GM18907 (cell line): ENCODE measurements around the gene AGTRAP.

Experiments
- ATAC-seq: cut with Tn5 transposase; IDR thresholded peaks from one replicate; pipeline ENCODE4 v1.9.1; 2021; ENCODE audit warnings: mild to moderate bottlenecking, moderate library complexity; ENCODE audit not compliant: unreplicated experiment

The AGTRAP gene, protein sequence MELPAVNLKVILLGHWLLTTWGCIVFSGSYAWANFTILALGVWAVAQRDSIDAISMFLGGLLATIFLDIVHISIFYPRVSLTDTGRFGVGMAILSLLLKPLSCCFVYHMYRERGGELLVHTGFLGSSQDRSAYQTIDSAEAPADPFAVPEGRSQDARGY

DNA sequence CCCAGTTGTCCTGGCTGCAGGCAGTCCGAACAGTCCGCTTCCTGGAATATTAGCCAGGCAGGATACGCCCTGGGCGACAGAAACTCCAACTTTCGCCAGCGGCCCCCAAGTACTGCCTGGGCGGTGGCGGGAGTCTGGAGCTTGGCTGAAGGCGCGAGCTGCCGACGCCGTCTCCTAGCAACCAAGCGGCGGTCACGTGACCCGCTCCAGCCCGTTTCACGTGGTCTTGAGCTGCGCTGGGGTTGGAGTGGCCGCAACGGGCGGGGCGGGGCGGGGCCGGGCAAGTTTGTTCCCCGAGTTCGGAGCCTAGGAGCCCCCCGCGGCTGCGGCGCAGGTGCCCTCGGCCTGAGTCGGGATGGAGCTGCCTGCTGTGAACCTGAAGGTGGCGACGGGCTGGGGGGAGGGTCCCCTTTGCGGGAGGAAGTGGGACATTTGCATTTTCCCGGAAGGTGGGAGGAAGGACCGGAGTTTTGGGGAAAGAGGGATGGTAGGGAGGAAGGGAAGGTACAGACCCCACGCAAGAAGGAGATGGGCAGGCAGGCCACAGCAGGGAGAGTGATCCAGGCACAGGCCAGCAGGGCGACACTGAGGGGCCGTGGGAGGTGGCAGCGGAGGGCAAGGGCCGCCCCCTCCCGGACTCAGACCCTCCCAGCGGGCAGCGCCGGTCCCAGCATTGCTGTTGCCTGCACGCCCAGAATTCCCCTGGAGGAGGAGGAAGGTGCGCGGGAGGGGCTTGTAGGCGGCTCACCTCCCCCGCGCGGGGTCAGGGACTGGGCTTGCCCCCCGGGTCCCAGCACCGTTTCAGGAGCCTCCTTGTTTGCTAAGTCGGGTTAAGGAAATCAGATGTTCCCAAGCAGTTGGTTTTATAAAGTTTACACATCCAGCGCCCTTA lies at the start of gene AGTRAP:
TSS of gene AGTRAP (plus strand) at position 283 of the 892 bp plus-strand sequence. CDS start at position 356, 73 bp downstream.
- ATAC-seq: peak; percentile 64

DNA sequence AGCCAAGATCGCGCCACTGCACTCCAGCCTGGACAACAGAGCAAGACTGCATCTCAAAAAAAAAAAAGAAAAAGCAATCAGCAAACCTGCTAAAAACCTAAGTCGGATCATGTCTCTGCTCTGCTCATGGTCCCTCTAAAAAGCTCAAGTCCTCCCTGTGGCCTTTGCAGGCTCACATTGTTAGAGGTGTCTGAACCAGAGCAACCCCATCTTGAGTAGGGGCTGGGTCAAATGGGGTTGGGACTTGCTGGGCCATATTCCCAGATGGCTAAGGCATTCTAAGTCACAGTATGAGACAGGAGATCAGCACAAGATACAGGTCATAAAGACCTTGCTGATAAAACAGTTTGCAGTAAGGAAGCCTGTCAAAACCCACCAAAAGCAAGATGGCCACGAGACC lies 47.4 kb upstream of the AGTRAP start:
- ATAC-seq: no peak

DNA sequence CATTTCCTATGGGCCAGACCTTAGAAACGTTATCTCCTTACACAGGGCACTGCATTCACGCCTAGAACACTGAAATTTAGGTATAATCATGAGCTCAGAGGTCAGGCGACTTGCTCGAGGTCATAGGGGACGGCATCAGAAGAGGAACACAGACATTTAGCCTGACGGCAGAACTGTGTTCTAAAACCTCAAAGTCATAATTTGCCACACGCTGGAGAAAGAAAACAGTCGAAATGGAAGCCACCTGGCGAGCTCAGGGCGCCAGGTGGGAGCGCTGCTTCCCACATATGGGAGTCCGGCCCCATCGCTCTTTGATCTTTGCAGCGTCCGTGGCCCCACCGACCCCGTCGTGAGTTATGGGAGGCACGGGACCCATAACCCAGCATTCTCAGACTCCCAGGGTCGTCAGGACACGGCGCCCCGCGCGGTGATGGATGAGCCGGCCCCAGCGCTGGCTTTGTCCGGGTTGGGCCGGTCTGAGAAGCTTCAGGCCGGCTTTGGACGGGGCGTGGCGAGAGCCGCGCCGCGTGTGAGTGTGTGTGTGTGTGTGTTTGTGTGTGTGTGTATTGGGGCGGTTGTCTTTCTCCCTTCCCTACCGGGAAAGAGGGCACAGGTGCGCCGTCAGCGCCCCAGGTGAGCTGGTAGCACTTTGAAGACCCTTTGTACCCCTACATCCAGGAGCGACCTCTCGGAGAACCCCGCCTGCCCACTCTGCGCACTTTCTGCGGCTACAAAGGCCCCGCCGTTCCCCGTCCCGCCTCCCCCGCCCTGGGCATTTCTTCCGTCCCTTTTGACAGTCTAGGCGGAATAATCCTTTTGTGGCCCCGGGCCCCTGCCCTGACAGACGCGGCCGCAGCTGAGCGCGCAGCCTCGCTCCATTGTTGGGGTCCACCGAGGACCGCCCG lies 45.3 kb upstream of the AGTRAP start:
- no peak for ATAC-seq

DNA sequence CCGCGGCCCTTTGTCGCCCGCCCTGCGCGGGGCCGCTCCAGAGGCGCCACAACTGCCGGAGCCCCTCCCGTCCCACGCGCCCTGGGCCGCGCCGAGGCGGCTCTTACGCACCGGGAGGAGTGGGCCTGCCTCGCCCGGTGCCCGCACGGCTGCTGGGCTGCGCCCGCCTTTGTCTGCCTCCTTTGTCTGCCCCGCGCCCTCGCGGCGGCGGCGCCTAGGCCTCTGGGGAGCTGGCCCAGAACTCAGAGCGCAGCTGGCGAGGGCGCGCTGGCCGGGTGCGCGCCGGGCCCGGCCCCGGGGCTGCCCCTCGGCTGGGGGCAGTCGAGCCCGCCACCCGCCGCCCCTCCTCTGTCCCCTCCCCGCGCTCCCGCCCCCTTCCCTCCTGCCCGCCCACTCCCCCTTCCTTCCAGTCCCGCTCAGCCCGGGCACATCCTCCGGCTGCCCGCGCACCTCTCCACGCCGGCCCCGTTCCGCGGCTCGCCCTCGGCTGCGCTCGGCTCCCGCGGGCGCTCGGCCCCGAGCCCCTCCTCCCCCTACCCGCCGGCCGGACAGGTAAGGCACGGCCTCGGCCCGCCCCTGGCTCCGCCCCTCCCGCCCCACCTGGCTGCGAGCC lies 44.5 kb upstream of the AGTRAP start, which contains the start of gene DRAXIN:
TSS of gene DRAXIN (plus strand) at position 409 of the 613 bp plus-strand sequence. CDS start 14,549 bp downstream, outside the sequence.
- ATAC-seq: no peak

DNA sequence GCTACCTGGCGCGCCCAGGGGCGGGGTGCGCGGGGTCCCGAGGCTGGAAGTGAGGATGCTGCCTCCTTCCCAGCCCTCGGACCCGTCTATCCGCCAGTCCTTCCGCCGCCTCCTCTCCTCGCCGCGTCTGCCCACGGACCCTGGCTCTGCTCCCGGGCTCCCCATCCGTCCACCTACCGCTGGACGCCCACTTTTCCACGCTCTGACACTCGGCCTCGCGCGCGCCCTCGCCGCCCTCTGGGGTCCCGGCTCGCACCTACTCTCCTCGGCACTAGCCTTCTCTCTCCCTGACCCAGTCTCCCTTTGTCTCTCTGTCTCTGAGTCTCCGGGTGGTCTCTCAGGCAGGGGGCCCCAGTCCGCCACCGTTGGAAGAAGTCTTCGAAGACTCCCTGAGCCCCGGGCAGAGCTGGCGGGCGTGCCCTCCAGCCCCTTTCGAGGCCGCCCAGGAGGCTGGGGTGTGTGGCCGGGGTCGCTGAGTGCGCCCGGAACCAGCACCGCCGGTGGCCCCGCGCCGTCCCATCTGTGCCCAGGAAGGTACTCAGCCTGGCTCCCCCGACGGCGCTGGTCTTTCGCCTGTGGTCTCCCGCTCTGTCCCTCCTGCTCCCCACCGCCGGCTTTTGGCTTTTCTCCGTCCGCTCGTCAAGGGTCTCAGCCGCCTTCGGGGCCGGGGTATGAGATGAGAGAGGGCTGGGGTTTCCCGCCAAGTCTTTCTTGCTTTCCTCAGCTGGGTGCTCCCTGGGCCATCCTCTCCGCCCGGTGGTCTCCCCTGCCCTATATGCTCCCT lies 43.8 kb upstream of the AGTRAP start:
- no peak for ATAC-seq

DNA sequence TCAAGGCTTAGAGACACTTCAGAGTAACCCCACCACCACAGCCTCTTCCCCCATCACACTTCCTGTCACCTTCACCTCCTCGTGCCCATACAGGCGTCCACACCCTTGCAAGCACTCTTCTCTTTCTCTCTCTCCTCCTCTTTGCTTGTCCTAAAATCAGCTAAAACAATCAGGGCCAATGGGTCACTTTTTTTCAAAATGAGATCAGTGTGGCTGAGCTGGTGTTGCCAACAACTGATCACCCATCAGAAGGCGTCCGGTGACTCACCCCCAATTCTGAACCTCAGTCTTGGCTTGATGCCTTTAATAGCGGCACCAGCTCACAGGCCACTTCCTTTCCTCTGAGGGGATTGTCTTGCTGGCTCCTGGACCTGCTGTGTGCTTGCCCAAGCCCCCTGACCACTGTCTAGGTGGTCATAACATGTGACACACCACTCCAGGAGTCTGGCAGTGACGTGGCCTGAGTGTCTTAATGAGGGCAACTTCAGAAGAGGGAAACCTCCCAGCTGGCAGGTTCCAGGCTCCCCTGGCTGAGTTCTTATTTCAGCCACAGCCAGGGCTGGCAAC lies 42.8 kb upstream of the AGTRAP start:
- ATAC-seq: no peak

DNA sequence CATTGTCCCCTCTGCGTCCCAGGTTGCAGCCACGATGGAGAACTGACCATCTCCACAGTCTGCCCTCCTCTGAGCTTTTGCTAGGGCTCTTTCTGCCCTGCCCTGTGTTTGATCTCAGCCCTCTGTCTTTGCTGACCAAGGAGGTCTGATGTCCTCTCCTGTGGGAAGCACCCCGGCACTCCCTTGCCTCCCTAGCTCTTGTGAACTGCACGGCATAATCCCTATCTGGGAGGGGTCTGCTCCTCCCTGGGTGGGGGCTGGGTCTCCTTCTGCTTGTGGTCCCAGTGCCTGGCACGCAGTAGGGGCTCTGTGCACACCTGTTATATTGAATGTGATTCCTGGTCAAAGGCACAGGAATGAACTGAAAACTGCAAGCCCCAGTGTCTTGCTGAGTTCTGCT lies 42.0 kb upstream of the AGTRAP start:
- ATAC-seq: no peak

DNA sequence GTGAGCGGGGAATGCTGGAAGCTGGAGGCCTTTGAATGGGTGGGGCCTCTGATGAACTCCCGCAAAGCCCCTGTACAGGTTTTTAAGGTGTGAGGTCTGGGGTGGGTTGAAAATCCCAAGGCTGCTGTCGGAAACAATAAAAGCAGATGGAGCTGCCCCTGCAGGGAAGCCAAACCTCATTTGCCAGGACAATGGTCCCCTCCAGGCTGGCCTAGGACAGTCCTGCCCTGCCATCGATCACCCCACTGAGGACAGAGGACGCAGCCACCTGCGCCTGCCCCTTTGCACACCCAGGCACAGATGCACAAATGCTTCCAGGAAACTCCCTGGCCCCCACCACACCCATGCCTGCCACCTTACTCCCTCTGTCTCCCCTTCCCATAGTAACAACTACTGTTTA lies 40.1 kb upstream of the AGTRAP start:
- ATAC-seq: no peak

DNA sequence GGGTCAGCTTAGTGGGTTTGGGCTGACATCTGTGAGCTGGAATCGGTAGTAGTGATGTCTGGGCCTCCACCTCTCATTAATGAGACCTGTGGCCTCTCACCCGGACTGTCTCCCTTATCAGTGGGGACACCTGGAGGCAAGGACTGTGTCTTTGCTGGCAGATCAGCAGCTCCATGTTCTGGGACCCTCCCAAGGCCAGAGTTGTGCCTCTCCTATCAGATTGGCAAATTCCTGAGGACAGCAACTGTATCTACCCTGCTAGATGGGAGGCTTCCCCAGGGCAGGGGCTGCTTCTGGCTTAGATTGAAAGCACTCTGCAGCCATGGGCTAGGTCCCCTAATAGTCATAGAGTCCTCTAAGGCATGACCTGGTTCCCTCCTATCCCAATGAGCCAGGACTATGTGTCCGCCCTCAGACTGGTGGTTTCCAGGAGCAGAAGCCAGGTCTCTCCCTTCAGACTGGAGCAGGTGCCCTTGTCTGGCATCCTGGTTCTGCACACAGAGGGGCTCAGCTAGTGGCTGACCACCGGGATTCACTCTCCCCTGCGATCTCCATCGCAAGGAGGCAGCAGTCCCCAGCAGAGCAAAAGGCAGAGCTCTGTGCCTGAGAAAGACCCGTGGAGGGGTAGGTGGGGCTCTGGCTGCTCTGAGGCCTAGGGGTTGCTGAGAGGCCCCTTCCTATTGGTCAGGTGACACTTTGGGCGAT lies 38.6 kb upstream of the AGTRAP start:
- ATAC-seq: no peak

DNA sequence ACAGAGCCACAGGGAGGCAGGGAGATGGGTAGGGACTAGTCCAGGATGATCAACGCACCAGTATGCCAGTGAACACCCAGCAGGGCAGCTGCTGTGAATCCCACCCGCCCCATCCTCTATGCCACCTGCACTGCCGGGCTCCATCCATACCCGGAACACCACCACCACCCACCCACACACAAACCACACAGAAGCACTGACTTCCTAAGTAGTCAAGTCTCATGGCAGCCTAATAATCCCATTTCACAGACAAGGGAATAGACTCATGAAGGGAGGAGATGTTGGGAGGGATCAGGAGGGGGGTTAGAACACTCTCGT lies 38.1 kb upstream of the AGTRAP start:
- no peak for ATAC-seq

DNA sequence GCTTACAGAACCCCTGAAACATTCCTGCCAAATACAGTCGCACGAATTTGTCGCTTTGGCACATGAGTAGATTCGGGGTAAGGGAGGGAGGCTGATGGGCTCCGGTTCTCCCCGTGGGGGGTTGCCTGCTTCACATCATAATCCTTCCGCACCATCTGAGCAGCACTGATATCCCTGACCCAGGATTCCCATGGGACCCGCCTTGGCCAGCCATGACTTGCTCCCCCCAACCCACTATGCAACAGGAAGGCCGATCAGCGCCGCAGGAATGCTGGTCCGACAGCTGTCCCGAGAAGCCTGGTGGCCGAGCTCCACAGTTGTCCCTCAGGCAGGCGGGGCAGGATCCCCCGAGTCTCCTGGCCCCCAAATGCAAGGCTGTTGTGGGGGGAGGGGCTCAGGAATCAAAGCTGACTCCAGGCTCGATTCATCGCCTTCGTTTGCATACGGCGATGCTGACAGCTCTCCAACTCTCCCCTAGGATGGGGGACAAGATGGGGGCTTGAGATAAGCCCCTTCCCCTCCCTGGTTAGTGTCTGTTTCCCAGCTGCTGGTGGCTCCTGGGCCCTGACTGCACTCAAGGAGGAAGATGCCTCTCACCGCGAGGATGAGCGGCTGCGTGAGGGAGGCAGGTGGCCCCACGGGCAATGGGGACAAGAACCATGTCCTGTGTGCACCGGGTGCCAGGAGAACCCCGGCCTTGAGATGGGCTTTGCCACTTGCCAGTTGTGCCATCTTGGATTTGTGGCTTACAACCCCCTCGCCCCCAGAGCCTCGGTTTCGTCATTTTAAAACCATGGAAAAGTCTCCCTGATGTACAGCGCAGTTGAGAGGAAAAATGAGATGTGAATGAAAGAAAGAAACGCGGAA lies 35.1 kb upstream of the AGTRAP start:
- no peak for ATAC-seq

DNA sequence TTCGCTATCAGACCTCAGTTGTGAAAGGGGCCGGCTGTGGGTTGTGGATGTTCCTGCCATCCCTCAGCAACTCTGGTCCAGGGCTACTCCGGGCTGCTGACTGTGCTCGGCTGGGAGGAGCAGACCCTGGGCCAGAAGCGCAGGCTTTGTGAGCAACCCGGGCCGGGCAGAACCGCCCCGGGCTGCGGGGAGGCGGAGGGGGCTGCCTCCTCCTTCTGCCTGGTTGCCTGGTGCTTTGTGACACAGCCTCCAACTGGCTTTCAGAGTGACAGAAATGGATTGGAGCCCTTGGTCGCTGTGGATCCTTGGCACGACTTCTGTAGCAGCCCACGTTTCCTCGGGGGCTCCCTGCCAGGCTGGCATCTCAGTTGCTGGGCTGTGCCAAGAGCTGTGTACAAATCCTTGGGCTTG lies 34.4 kb upstream of the AGTRAP start:
- no peak for ATAC-seq

DNA sequence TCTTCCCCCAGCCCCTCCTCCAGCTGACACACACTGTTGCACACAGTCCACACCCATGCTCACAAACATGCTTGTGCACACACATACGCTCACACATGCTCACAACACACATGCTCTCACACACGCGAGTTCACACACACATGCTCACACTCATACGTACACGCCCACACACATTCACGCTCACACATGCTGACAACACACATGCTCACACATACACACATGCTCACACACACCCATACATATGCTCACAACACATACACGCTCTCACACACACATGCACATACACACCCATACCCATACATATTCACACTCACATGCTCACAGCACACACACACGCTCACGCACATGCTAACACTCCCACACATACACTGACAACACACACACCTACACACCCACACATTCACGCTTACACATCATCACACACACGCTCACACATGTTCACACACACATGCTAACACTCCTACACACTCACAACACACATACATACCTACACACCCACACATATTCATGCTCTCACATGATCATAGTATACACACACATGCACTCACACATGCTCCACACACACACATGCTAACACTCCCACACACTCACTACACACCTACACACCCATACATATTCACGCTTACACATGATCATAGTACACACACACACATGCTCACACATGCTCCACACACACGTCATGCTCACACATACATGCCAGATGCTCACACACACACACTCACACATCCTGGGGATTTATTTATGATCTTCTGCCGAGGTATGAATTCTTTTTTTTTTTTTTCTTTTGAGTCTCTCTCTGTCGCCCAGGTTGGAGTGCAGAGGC lies 33.7 kb upstream of the AGTRAP start:
- ATAC-seq: no peak

DNA sequence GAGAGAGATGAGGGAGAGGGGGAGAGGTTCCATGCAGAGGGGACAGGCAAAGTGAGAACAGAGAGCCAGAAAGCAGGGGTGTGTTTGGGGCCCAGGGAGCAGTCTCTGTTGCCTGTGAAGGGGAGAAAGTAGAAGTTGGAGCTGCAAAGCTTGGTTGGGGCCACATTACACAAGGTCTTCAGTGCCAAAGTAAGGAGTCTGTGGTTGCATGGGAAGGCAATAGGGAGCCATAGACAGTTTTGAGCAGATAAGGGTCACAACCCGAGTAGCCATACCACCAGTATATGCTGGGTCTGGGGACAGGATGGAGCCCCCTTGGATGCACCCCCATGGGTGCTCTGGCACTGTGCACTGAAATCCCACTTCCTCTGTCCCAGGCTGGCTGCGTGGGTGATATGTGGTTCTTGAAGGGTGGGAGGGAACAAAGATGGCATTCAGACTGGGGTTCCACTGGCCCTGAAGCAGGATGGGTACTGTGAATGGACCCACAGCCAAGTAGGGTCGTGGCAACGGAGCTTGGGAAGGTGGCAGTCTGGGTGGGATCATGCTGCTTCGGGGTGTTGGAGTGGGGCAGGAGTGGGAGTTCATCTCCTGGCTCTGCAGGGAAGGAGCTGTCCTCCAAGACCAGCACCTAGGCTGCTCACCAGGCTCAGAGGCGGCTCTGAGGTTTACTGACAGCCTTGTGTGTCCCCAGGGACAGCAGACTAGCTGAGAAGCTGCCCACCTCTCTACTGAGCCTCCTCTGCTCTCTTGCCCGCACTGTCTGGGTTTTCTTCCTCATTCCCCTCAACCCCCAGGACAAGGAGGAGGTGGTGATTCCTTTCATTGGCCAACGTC lies 32.4 kb upstream of the AGTRAP start:
- ATAC-seq: no peak

DNA sequence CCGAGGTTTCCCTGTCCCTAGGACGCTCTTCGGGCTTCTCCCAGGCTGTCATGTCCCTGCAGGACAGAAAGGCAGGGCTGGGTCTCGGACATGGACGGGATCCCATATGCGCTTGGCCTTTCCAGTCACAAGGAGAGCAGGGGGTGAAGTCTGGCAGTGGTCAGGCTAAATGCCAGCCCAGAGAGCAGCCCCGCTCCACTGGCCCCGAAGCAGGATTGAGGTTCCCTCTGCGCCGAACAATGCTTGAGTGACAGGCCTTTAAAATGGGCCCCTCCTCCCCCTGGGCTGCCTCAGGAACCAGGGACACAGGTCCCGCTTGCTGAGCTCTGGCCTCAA lies 31.8 kb upstream of the AGTRAP start:
- no peak for ATAC-seq

DNA sequence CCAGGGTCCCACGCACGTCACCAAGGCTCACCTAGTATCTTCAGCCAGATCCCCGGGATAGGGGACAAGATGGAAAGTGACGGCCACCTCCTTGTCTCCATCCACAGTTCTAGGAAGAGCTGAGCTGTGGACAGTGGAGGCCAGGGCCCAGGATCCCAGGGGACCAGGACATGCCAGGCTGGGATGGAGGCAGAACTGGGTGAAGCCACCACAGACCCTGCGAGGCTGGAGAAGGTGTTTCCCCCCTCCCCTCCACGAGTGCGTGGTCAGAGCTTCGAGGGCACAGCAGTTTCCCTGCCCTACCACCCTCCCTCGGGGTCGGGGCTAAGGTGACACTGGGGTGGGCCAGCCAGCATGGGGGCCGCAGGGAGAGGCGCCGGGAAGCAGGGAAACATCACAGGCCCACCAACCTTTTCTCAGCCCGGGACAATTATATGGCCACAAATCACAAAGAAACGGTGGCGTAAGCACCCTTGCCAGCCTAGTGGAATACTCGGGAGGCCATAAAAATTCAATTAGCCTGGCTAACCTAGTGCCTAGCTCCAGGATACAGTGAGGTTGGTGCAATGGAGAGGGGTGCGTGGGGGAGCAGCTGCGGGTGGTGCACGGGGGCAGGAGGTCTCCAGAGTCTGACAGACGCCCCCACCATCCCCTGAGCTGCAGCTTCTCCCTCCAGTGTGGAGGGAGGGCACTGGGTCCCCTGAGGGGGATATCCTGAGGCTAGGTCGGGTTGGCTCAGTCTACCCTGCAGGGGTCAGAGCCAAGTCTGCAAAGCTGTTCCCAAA lies 31.1 kb upstream of the AGTRAP start:
- no peak for ATAC-seq
